Measurements from ENCODE around the gene SPAG6.
"Not testable (repeated sequence)": the region's sequence is repeated elsewhere in the genome, so short reads cannot be mapped to it uniquely, and the experiment has no call there.

The SPAG6 gene

GRCh38 chr10:22345301-22346095 is at the start of gene SPAG6:
Gene SPAG6, plus strand, starts transcription at chr10:22345496. Its CDS starts 116 bp downstream, at chr10:22345612.
- peak; percentile 56 for DNase-seq

GRCh38 chr10:22301193-22301592 is 44.1 kb upstream of the SPAG6 start:
- no peak for DNase-seq

GRCh38 chr10:22303461-22303860 is 41.8 kb upstream of the SPAG6 start:
- DNase-seq = no peak

- DNase-seq = no peak
Measured at GRCh38 chr10:22305721-22306120, 39.6 kb upstream of the SPAG6 start.

- DNase-seq = no peak
Measured at GRCh38 chr10:22308390-22308789, 36.9 kb upstream of the SPAG6 start.

- DNase-seq = no peak
Measured at GRCh38 chr10:22309180-22310000, 35.9 kb upstream of the SPAG6 start.

- not testable (repeated sequence) for DNase-seq
Measured at GRCh38 chr10:22310012-22310411, 35.3 kb upstream of the SPAG6 start.

GRCh38 chr10:22310928-22311327 is 34.4 kb upstream of the SPAG6 start:
- no peak for DNase-seq

GRCh38 chr10:22314852-22315251 is 30.4 kb upstream of the SPAG6 start:
- DNase-seq = no peak

- no peak for DNase-seq
Measured at GRCh38 chr10:22315455-22316285, 29.6 kb upstream of the SPAG6 start.

- DNase-seq = peak; percentile 81
Measured at GRCh38 chr10:22316286-22317075, 28.8 kb upstream of the SPAG6 start, which contains the start of gene COMMD3. Gene COMMD3, plus strand, starts transcription at chr10:22316388. Its CDS starts 30 bp downstream, at chr10:22316418.

- DNase-seq = no peak
Measured at GRCh38 chr10:22317076-22317370, 28.3 kb upstream of the SPAG6 start.

- no peak for DNase-seq
Measured at GRCh38 chr10:22317771-22318565, 27.3 kb upstream of the SPAG6 start.

GRCh38 chr10:22318772-22319171 is 26.5 kb upstream of the SPAG6 start:
- DNase-seq = no peak

GRCh38 chr10:22319547-22319979 is 25.7 kb upstream of the SPAG6 start:
- no peak for DNase-seq

- no peak for DNase-seq
Measured at GRCh38 chr10:22319980-22320558, 25.2 kb upstream of the SPAG6 start.

GRCh38 chr10:22320591-22321155 is 24.6 kb upstream of the SPAG6 start, which contains the start of gene BMI1:
Gene BMI1, plus strand, starts transcription at chr10:22321099. Its CDS starts 5,351 bp downstream, at chr10:22326450.
- peak; percentile 79 for DNase-seq

GRCh38 chr10:22321156-22321923 is 24.0 kb upstream of the SPAG6 start:
- DNase-seq = peak; percentile 66

GRCh38 chr10:22321924-22322640 is 23.2 kb upstream of the SPAG6 start:
- DNase-seq = no peak
